Measurements from ENCODE around the gene NONO.
"Not testable (repeated sequence)": the region's sequence is repeated elsewhere in the genome, so short reads cannot be mapped to it uniquely, and the experiment has no call there.

GRCh38 chrX:71272313-71272712 is 11.1 kb upstream of the NONO start:
- TF ChIP-seq, protein P1, sequence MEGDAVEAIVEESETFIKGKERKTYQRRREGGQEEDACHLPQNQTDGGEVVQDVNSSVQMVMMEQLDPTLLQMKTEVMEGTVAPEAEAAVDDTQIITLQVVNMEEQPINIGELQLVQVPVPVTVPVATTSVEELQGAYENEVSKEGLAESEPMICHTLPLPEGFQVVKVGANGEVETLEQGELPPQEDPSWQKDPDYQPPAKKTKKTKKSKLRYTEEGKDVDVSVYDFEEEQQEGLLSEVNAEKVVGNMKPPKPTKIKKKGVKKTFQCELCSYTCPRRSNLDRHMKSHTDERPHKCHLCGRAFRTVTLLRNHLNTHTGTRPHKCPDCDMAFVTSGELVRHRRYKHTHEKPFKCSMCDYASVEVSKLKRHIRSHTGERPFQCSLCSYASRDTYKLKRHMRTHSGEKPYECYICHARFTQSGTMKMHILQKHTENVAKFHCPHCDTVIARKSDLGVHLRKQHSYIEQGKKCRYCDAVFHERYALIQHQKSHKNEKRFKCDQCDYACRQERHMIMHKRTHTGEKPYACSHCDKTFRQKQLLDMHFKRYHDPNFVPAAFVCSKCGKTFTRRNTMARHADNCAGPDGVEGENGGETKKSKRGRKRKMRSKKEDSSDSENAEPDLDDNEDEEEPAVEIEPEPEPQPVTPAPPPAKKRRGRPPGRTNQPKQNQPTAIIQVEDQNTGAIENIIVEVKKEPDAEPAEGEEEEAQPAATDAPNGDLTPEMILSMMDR (IDR thresholded peaks at IDR 0.05) = not testable (repeated sequence)
- not testable (repeated sequence) for TF ChIP-seq POLR2AphosphoS5, POLR2A (IDR thresholded peaks at IDR 0.05)
